Right atrium auricular region (tissue), 2 donors: ENCODE results near the gene AOPEP. TPM values are rescaled to one million over a fixed set of nuclear protein-coding genes. Genes with fewer than 3 reads are reported as not detected.

Experiments used
- DNase-seq: peaks from one replicate; pipeline ENCODE4 v3.0.0-alpha.2; 2019; ENCODE audit warnings: low spot score
- H3K27ac ChIP-seq, 2 donors: fragments of 200-600 bp; sonication (generic); 1 replicate in 1 of 2; 2 replicates in 1 of 2; pipeline ENCODE4 v1.5.1; 2016 to 2019
- H3K27me3 ChIP-seq, 2 donors: fragments of 200-600 bp; sonication (generic); one replicate each; pipeline versions ENCODE4 v1.5.1 to v1.6.0; 2017 to 2019
- H3K36me3 ChIP-seq: fragments of 200-600 bp; sonication (generic); one replicate; pipeline ENCODE4 v1.5.1; 2016
- H3K4me1 ChIP-seq, 2 donors: fragments of 200-600 bp; sonication (generic); one replicate each; pipeline versions ENCODE4 v1.5.1 to v1.6.0; 2017 to 2019
- H3K4me3 ChIP-seq, 2 donors: fragments of 200-600 bp; sonication (generic); 1 replicate in 1 of 2; 2 replicates in 1 of 2; pipeline ENCODE4 v1.5.1; 2017 to 2019; ENCODE audit warnings: mild to moderate bottlenecking in 1 of 2, moderate library complexity in 1 of 2
- H3K9me3 ChIP-seq, 2 donors: fragments of 200-600 bp; sonication (generic); one replicate each; pipeline ENCODE4 v1.5.1; 2019
- CTCF ChIP-seq, 2 donors: fragments of 200-600 bp; sonication (generic); IDR thresholded peaks; one replicate each; pipeline ENCODE4 v1.5.1; 2019; ENCODE audit warnings: antibody characterized with exemption in 2 of 2
- total RNA-seq, 2 donors: library from RNA; depleted of rRNA; stranded (reverse); fragments of >200 nt; gene quantifications; one replicate each; pipeline ENCODE4 v1.1.0, GENCODE V29; 2016

The AOPEP gene
- total RNA-seq, 2 donors from 2014 or later = 262 to 314 TPM

- no peak for TF ChIP-seq CTCF (IDR thresholded peaks at IDR 0.05)
- Histone ChIP-seq H3K4me1 (peaks cover 0 to 100% of the 10 kb centered on the region in 2 donors), H3K36me3 (peaks cover 38% of the 10 kb centered on the region), H3K9me3 (no peaks in the 10 kb centered on the region), H3K27ac (peak overlapping the region; percentile 81 to 88), H3K27me3 (no peaks in the 10 kb centered on the region), H3K4me3 (peak overlapping the region in 1 of 2 donors; percentile 14)
- no peak for DNase-seq
Observed at GRCh38 chr9:95058795-95059386, 332.4 kb downstream of the AOPEP start.

- Histone ChIP-seq H3K27ac (peak overlapping the region; percentile 11 to 88), H3K4me3 (no peak overlapping the region), H3K9me3 (no peaks in the 10 kb centered on the region), H3K4me1 (peaks cover 0 to 100% of the 10 kb centered on the region in 2 donors), H3K27me3 (no peaks in the 10 kb centered on the region), H3K36me3 (peaks cover 52% of the 10 kb centered on the region)
- TF ChIP-seq CTCF (IDR thresholded peaks at IDR 0.05) = no peak
- no peak for DNase-seq
Observed at GRCh38 chr9:95060234-95060633, 333.7 kb downstream of the AOPEP start.

DNA sequence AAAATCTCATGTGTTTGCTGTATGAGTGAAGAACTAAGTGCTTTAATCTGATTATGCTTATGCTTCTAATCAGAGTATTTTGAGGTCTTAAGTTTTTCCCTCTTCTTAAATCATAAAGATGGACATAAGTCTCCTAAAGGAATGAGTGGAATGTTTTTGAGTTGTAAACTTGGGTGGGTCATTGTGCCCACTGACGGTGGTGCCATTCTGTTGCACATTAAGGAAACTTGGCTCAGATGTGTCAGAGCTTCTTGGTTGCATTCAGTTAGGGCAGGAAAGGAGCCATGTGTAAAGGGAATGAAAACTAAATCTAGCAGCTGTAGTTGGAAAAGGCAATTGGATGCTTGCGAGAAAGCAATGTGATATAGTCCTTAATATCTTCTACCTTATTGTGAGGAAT lies 334.4 kb downstream of the AOPEP start:
- TF ChIP-seq CTCF (IDR thresholded peaks at IDR 0.05) = no peak
- no peaks in the 10 kb centered on the region for H3K9me3 ChIP-seq
- peak overlapping the region; percentile 75 to 88 for H3K27ac ChIP-seq
- no peaks in the 10 kb centered on the region for H3K27me3 ChIP-seq
- H3K36me3 ChIP-seq = peaks cover 58% of the 10 kb centered on the region
- no peak for DNase-seq
- peaks cover 0 to 100% of the 10 kb centered on the region in 2 donors for H3K4me1 ChIP-seq
- H3K4me3 ChIP-seq = no peak overlapping the region

DNA sequence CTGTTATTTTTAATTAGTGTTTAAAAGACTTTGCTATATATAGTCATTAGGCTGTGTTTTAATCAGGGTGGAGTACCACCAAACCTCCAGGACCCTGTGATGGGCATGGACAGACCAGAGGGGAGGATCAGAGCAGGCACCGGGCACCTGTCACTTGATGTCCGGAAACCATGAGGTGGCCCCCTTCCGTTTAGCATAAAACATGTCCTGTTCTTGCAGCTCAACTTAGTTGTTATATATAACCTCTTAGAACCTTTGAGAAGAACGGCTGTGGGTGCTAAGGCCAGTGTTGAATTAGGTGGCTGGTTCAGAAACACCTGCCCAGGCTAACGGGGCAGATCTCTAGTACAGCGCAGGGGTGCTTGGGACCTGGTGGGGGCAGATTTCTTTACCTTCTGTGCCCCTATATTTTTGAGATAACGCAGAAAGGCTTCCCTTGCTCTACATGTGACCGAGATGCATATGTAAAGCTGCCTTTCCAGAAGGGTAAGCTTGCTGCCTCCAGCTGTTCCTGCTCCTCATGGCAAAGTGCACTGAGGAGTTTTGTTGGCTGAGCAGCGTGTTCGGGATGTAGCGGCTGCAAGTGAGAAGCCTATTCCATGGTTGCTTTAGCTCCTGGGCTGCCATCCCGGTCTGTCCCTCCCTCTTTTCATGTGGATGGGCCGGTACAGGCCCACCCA lies 335.6 kb downstream of the AOPEP start:
- no peak for TF ChIP-seq CTCF (IDR thresholded peaks at IDR 0.05)
- Histone ChIP-seq H3K27me3 (no peaks in the 10 kb centered on the region), H3K9me3 (no peaks in the 10 kb centered on the region), H3K4me1 (peaks cover 0 to 100% of the 10 kb centered on the region in 2 donors), H3K27ac (peak overlapping the region; percentile 75), H3K4me3 (no peak overlapping the region), H3K36me3 (peaks cover 65% of the 10 kb centered on the region)
- DNase-seq = no peak

GRCh38 chr9:95062596-95063065 lies 336.1 kb downstream of the AOPEP start:
- TF ChIP-seq CTCF (IDR thresholded peaks at IDR 0.05) = no peak
- H3K4me1 ChIP-seq = peaks cover 0 to 100% of the 10 kb centered on the region in 2 donors
- DNase-seq = no peak
- H3K4me3 ChIP-seq = no peak overlapping the region
- H3K27ac ChIP-seq = peak overlapping the region; percentile 75
- no peaks in the 10 kb centered on the region for H3K9me3 ChIP-seq
- no peaks in the 10 kb centered on the region for H3K27me3 ChIP-seq
- peaks cover 69% of the 10 kb centered on the region for H3K36me3 ChIP-seq
